Neuronal stem cell (in vitro differentiated cells): ENCODE data around the gene KRTAP1-4.
"Not testable (repeated sequence)": the region's sequence is repeated elsewhere in the genome, so short reads cannot be mapped to it uniquely, and the experiment has no call there.

Experiments
- DNase-seq: peaks from one replicate; pipeline ENCODE4 v3.0.0-alpha.2; 2013; ENCODE audit warnings: low spot score
- H2AFZ ChIP-seq: one replicate; pipeline ENCODE4 v1.6.1; 2013; ENCODE audit warnings: mild to moderate bottlenecking, low read length, inconsistent platforms
- H2AK5ac ChIP-seq: 2 replicates; pipeline ENCODE4 v1.6.1; 2013; ENCODE audit warnings: low read depth, mild to moderate bottlenecking, inconsistent platforms, low read length, moderate library complexity, mixed read lengths
- H2BK120ac ChIP-seq: 2 replicates; pipeline ENCODE4 v1.6.1; 2013; ENCODE audit warnings: low read depth, mild to moderate bottlenecking, inconsistent platforms, low read length, moderate library complexity, mixed read lengths
- H2BK12ac ChIP-seq: one replicate; pipeline ENCODE4 v1.6.1; 2013; ENCODE audit warnings: low read length, inconsistent platforms
- H2BK15ac ChIP-seq: 2 replicates; pipeline ENCODE4 v1.6.1; 2013; ENCODE audit warnings: mild to moderate bottlenecking, low read length, inconsistent platforms, mixed read lengths
- H2BK5ac ChIP-seq: one replicate; pipeline ENCODE4 v1.6.1; 2013; ENCODE audit warnings: inconsistent platforms, mild to moderate bottlenecking, low read length, moderate library complexity
- H3K14ac ChIP-seq: one replicate; pipeline ENCODE4 v1.6.1; 2013; ENCODE audit warnings: low read length, inconsistent platforms
- H3K18ac ChIP-seq: 2 replicates; pipeline ENCODE4 v1.6.1; 2013; ENCODE audit warnings: low read length, inconsistent platforms
- H3K23ac ChIP-seq: 2 replicates; pipeline ENCODE4 v1.6.1; 2013; ENCODE audit warnings: low read depth, mild to moderate bottlenecking, mixed read lengths, low read length, inconsistent platforms; ENCODE audit not compliant: poor library complexity
- H3K27ac ChIP-seq: replicated peaks from 3 replicates; pipeline ENCODE4 v1.5.1; 2013; ENCODE audit warnings: low read length, inconsistent platforms
- H3K27me3 ChIP-seq, 3 experiments: 2 replicates each; pipeline ENCODE4 v1.6.1; 2013; ENCODE audit warnings: low read length in 3 of 3, mild to moderate bottlenecking in 2 of 3, inconsistent platforms in 1 of 3, low read depth in 1 of 3, mixed read lengths in 1 of 3, moderate library complexity in 1 of 3; ENCODE audit not compliant: control insufficient read depth in 3 of 3, insufficient read depth in 3 of 3
- H3K36me3 ChIP-seq, 2 donors: replicated peaks in 1 of 2; 2 replicates each; pipeline ENCODE4 v1.6.1; 2013; ENCODE audit warnings: low read length in 2 of 2; ENCODE audit not compliant: control insufficient read depth in 2 of 2, insufficient read depth in 2 of 2
- H3K4ac ChIP-seq: 2 replicates; pipeline ENCODE4 v1.6.1; 2013; ENCODE audit warnings: inconsistent platforms, mild to moderate bottlenecking, low read length, moderate library complexity
- H3K4me1 ChIP-seq, 2 donors: 1 replicate in 1 of 2; 2 replicates in 1 of 2; pipeline ENCODE4 v1.6.1; 2013; ENCODE audit warnings: low read length in 2 of 2, low read depth in 1 of 2; ENCODE audit not compliant: control insufficient read depth in 2 of 2, insufficient read depth in 1 of 2
- H3K4me2 ChIP-seq: one replicate; pipeline ENCODE4 v1.6.1; 2013; ENCODE audit warnings: mild to moderate bottlenecking, low read length, inconsistent platforms; ENCODE audit not compliant: insufficient read depth, poor library complexity, severe bottlenecking
- H3K4me3 ChIP-seq, 2 donors: 2 replicates each; pipeline ENCODE4 v1.5.1; 2013; ENCODE audit warnings: low read length in 2 of 2, mild to moderate bottlenecking in 2 of 2, inconsistent platforms in 1 of 2, moderate library complexity in 1 of 2
- H3K79me1 ChIP-seq: one replicate; pipeline ENCODE4 v1.6.1; 2013; ENCODE audit warnings: low read depth, mild to moderate bottlenecking, inconsistent platforms, low read length, moderate library complexity
- H3K9ac ChIP-seq: one replicate; pipeline ENCODE4 v1.6.1; 2013; ENCODE audit warnings: mild to moderate bottlenecking, low read depth, low read length, inconsistent platforms; ENCODE audit not compliant: poor library complexity
- H3K9me3 ChIP-seq, 2 donors: replicated peaks in 1 of 2; 2 replicates each; pipeline versions ENCODE3 to v1.6.1; 2013; ENCODE audit warnings: low read length in 2 of 2, mild to moderate bottlenecking in 2 of 2, inconsistent platforms in 1 of 2, low read depth in 1 of 2, mixed read lengths in 1 of 2, moderate library complexity in 1 of 2; ENCODE audit not compliant: control insufficient read depth in 2 of 2, insufficient read depth in 1 of 2
- H4K8ac ChIP-seq: one replicate; pipeline ENCODE4 v1.6.1; 2013; ENCODE audit warnings: low read depth, mild to moderate bottlenecking, inconsistent platforms, low read length, moderate library complexity
- H4K91ac ChIP-seq: one replicate; pipeline ENCODE4 v1.6.1; 2013; ENCODE audit warnings: low read length, low read depth, mild to moderate bottlenecking, inconsistent platforms; ENCODE audit not compliant: poor library complexity
- WGBS, 2 donors: extraction: QIAGEN DNeasy Blood & Tissue Kit; methylation state at CpG; one replicate each; pipeline ENCODE4 v1.1.7; 2013; ENCODE audit warnings: missing lambda C conversion rate in 2 of 2, mixed read lengths in 1 of 2; ENCODE audit not compliant: insufficient read length in 2 of 2, insufficient replicate concordance in 1 of 2; ENCODE audit errors: extremely low coverage in 2 of 2; 5-methylcytosine and 5-hydroxymethylcytosine counted together

The KRTAP1-4 gene

GRCh38 chr17:41069031-41069430, 39.0 kb upstream of the KRTAP1-4 start:
- no peak overlapping the region for H2AK5ac ChIP-seq
- H2BK12ac ChIP-seq: no peak overlapping the region
- H3K23ac ChIP-seq: no peak overlapping the region
- no peak overlapping the region for H2BK15ac ChIP-seq
- no peaks in the 10 kb centered on the region for H3K27me3 ChIP-seq
- H4K91ac ChIP-seq: no peak overlapping the region
- H2BK120ac ChIP-seq: no peak overlapping the region
- H2BK5ac ChIP-seq: no peak overlapping the region
- H3K4ac ChIP-seq: no peak overlapping the region
- no peaks in the 10 kb centered on the region for H3K4me1 ChIP-seq
- H2AFZ ChIP-seq: no peak overlapping the region
- no peaks in the 10 kb centered on the region for H3K36me3 ChIP-seq
- H3K18ac ChIP-seq: no peak overlapping the region
- H3K27ac ChIP-seq: no peak overlapping the region
- no peak overlapping the region for H3K4me3 ChIP-seq
- H3K14ac ChIP-seq: no peak overlapping the region
- DNase-seq: no peak
- H3K4me2 ChIP-seq: no peak overlapping the region
- no peak overlapping the region for H3K9ac ChIP-seq
- WGBS, 2 donors: no CpG with 5 or more reads among the region's 3 CpGs
- no peaks in the 10 kb centered on the region for H3K9me3 ChIP-seq
- H4K8ac ChIP-seq: no peak overlapping the region
- no peaks in the 10 kb centered on the region for H3K79me1 ChIP-seq

- no peak overlapping the region for H3K4ac ChIP-seq
- H3K4me3 ChIP-seq: no peak overlapping the region
- H2BK12ac ChIP-seq: no peak overlapping the region
- no peak overlapping the region for H3K9ac ChIP-seq
- H3K9me3 ChIP-seq: no peaks in the 10 kb centered on the region
- H3K27ac ChIP-seq: no peak overlapping the region
- H3K23ac ChIP-seq: no peak overlapping the region
- no peak overlapping the region for H3K14ac ChIP-seq
- no peaks in the 10 kb centered on the region for H3K79me1 ChIP-seq
- H3K36me3 ChIP-seq: no peaks in the 10 kb centered on the region
- no peak overlapping the region for H2BK120ac ChIP-seq
- H2BK15ac ChIP-seq: no peak overlapping the region
- H2BK5ac ChIP-seq: no peak overlapping the region
- no peak overlapping the region for H4K8ac ChIP-seq
- H3K18ac ChIP-seq: no peak overlapping the region
- H4K91ac ChIP-seq: no peak overlapping the region
- H2AK5ac ChIP-seq: no peak overlapping the region
- H3K4me2 ChIP-seq: no peak overlapping the region
- no peak for DNase-seq
- no peaks in the 10 kb centered on the region for H3K4me1 ChIP-seq
- H3K27me3 ChIP-seq: no peaks in the 10 kb centered on the region
- no peak overlapping the region for H2AFZ ChIP-seq
Observed at GRCh38 chr17:41067281-41067680, 37.3 kb upstream of the KRTAP1-4 start.

GRCh38 chr17:41065829-41066624, 36.0 kb upstream of the KRTAP1-4 start, which contains the start of gene KRTAP2-4:
Gene KRTAP2-4 (minus strand): TSS chr17:41065879. CDS start chr17:41065845, 34 bp downstream.
- Histone ChIP-seq H2BK120ac (no peak within 1 kb of the TSS), H3K27ac (no peak within 1 kb of the TSS), H3K4me2 (no peak within 1 kb of the TSS), H3K4me3 (no peak within 1 kb of the TSS), H3K4me1 (no peaks in the 10 kb centered on the region), H3K14ac (no peak within 1 kb of the TSS), H3K23ac (no peak within 1 kb of the TSS), H2AFZ (no peak within 1 kb of the TSS), H4K91ac (no peak within 1 kb of the TSS), H2BK15ac (no peak within 1 kb of the TSS), H3K18ac (no peak within 1 kb of the TSS), H3K36me3 (no peaks in the 10 kb centered on the region), H3K9ac (no peak within 1 kb of the TSS), H3K27me3 (no peaks in the 10 kb centered on the region), H3K9me3 (no peaks in the 10 kb centered on the region), H2BK12ac (no peak within 1 kb of the TSS), H3K4ac (no peak within 1 kb of the TSS), H3K79me1 (no peaks in the 10 kb centered on the region), H2AK5ac (no peak within 1 kb of the TSS), H4K8ac (no peak within 1 kb of the TSS), H2BK5ac (no peak within 1 kb of the TSS)
- WGBS, 2 donors: no CpG with 5 or more reads among the region's 6 CpGs
- DNase-seq: no peak

GRCh38 chr17:41065016-41065689, 35.2 kb upstream of the KRTAP1-4 start:
- not testable (repeated sequence) for H3K9ac ChIP-seq, H2BK120ac ChIP-seq, H3K27ac ChIP-seq, H3K36me3 ChIP-seq, H3K4ac ChIP-seq, H3K79me1 ChIP-seq, H3K27me3 ChIP-seq, H3K14ac ChIP-seq, H2BK12ac ChIP-seq, H3K23ac ChIP-seq, H3K4me2 ChIP-seq, H2BK5ac ChIP-seq, H3K9me3 ChIP-seq, H3K18ac ChIP-seq, H3K4me3 ChIP-seq, H4K8ac ChIP-seq, H2AK5ac ChIP-seq, H2AFZ ChIP-seq, DNase-seq, H2BK15ac ChIP-seq, H4K91ac ChIP-seq, H3K4me1 ChIP-seq
- WGBS, 2 donors: no CpG with 5 or more reads among the region's 16 CpGs
